Measurements from ENCODE around the gene CFAP69.

- TF ChIP-seq SUZ12 (IDR thresholded peaks at IDR 0.05) (no peak), SP1 (IDR thresholded peaks at IDR 0.05) (no peak)
Observed at GRCh38 chr7:90207956-90208355, 37.0 kb upstream of the CFAP69 start.
